DOHH2 (cell line): Measurements from ENCODE around the gene FARS2.

Source experiments
- H3F3A ChIP-seq: fragments of 200-600 bp; sonication (generic), shearing (Covaris generic); 2 replicates; pipeline ENCODE4 v1.6.0; 2016; ENCODE audit warnings: antibody characterized with exemption, mild to moderate bottlenecking; ENCODE audit not compliant: control insufficient read depth, insufficient read depth
- H3K27ac ChIP-seq: fragments of 200-600 bp; sonication (generic); 2 replicates; pipeline ENCODE4 v1.5.1; 2014; ENCODE audit warnings: low read depth, mild to moderate bottlenecking, low read length, moderate library complexity
- H3K27me3 ChIP-seq: fragments of 200-600 bp; sonication (generic); 2 replicates; pipeline ENCODE4 v1.6.1; 2014; ENCODE audit warnings: mild to moderate bottlenecking, low read length, mixed read lengths; ENCODE audit not compliant: control insufficient read depth
- H3K36me3 ChIP-seq: fragments of 200-600 bp; sonication (generic); 2 replicates; pipeline ENCODE4 v1.6.1; 2014; ENCODE audit warnings: mild to moderate bottlenecking, low read length, moderate library complexity, mixed read lengths; ENCODE audit not compliant: control insufficient read depth
- H3K4me1 ChIP-seq: fragments of 200-600 bp; sonication (generic); 2 replicates; pipeline ENCODE4 v1.6.1; 2014; ENCODE audit warnings: mild to moderate bottlenecking, low read length, mixed read lengths; ENCODE audit not compliant: control insufficient read depth
- H3K4me2 ChIP-seq: fragments of 200-600 bp; sonication (generic); 2 replicates; pipeline ENCODE4 v1.6.0; 2014; ENCODE audit warnings: mild to moderate bottlenecking, low read length, moderate library complexity
- H3K4me3 ChIP-seq: fragments of 200-600 bp; sonication (generic); 2 replicates; pipeline ENCODE4 v1.5.1; 2014; ENCODE audit warnings: mild to moderate bottlenecking, low read length, mixed read lengths
- H3K79me2 ChIP-seq: fragments of 200-600 bp; sonication (generic); 2 replicates; pipeline ENCODE4 v1.6.1; 2014; ENCODE audit warnings: mild to moderate bottlenecking, low read length, mixed read lengths; ENCODE audit not compliant: control insufficient read depth
- H3K9me2 ChIP-seq: fragments of 200-600 bp; sonication (generic); replicated peaks from 2 replicates; pipeline ENCODE4 v1.6.1; 2014; ENCODE audit warnings: mild to moderate bottlenecking, low read length, mixed read lengths; ENCODE audit not compliant: control insufficient read depth
- H3K9me3 ChIP-seq: fragments of 200-600 bp; sonication (generic); 2 replicates; pipeline ENCODE4 v1.6.1; 2014; ENCODE audit warnings: antibody characterized with exemption, low read length, mixed read lengths; ENCODE audit not compliant: control insufficient read depth, insufficient read depth
- H4K20me1 ChIP-seq: fragments of 200-600 bp; sonication (generic); 2 replicates; pipeline ENCODE4 v1.6.0; 2014; ENCODE audit warnings: low read depth, mild to moderate bottlenecking, antibody characterized with exemption, low read length, moderate library complexity; ENCODE audit not compliant: control insufficient read depth, insufficient read depth
- EZH2phosphoT487 ChIP-seq: fragments of 200-600 bp; sonication (generic); IDR thresholded peaks from 2 replicates; pipeline ENCODE4 v1.6.1; 2017; ENCODE audit warnings: borderline replicate concordance, mild to moderate bottlenecking, antibody characterized with exemption, low read length, moderate library complexity, mixed read lengths
- TF ChIP-seq, protein P1 (sequence below): fragments of 200-600 bp; sonication (generic); IDR thresholded peaks from one replicate; pipeline ENCODE4 v1.5.1; 2014; ENCODE audit warnings: antibody characterized with exemption, mild to moderate bottlenecking, low read depth, low read length; ENCODE audit not compliant: poor library complexity, severe bottlenecking

Gene FARS2

DNA sequence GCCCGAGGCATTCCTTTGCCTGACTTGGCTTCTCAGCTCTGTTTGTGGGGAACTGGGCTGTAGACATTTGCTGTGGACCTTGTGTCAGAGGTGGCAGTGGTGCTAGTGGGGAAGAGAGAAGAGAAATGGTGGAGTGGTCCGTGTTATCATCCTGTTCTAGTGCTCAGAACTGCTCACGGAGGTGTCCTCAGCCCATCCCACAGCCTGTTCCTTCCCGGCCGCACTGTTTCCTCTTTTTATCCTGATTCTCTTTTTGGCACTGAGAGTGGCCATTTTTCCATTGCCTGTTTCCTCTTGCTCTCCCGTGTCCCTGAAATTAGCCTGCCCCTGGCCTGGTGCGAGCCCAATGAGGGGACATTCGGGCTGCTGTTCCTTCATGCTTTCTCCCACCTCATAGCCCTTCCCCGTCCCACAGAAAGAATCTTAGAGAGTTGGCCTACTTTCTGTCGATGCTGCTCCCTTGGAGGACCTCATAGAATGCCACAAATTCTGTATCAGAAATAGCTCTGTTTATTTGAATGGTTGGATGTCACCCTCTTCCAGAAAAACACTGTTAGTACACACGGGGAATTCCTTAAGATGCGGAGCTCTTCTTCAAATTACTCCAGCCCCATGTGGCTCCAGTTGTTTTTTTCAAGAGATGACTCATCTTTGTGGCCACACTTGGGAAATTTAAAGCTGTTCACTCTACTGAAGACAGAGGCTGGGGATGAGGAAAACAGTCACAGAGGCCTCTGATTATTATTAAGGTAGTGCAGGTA is 26.1 kb downstream of the FARS2 start:
- Histone ChIP-seq H3K27ac (no peak overlapping the region), H3K4me1 (peaks cover 7% of the 10 kb centered on the region), H3K4me2 (no peak overlapping the region), H4K20me1 (peaks cover 8% of the 10 kb centered on the region; the same call in 1 of the 2 replicates), H3K4me3 (no peak overlapping the region), H3K9me3 (no peaks in the 10 kb centered on the region), H3K36me3 (no peaks in the 10 kb centered on the region), H3K9me2 (no peaks in the 10 kb centered on the region), H3K27me3 (no peaks in the 10 kb centered on the region), H3K79me2 (peaks cover 13% of the 10 kb centered on the region; the same call in 1 of the 2 replicates), H3F3A (no peaks in the 10 kb centered on the region)
- TF ChIP-seq EZH2phosphoT487, result no peak
- TF ChIP-seq, protein P1, sequence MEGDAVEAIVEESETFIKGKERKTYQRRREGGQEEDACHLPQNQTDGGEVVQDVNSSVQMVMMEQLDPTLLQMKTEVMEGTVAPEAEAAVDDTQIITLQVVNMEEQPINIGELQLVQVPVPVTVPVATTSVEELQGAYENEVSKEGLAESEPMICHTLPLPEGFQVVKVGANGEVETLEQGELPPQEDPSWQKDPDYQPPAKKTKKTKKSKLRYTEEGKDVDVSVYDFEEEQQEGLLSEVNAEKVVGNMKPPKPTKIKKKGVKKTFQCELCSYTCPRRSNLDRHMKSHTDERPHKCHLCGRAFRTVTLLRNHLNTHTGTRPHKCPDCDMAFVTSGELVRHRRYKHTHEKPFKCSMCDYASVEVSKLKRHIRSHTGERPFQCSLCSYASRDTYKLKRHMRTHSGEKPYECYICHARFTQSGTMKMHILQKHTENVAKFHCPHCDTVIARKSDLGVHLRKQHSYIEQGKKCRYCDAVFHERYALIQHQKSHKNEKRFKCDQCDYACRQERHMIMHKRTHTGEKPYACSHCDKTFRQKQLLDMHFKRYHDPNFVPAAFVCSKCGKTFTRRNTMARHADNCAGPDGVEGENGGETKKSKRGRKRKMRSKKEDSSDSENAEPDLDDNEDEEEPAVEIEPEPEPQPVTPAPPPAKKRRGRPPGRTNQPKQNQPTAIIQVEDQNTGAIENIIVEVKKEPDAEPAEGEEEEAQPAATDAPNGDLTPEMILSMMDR, result no peak

DNA sequence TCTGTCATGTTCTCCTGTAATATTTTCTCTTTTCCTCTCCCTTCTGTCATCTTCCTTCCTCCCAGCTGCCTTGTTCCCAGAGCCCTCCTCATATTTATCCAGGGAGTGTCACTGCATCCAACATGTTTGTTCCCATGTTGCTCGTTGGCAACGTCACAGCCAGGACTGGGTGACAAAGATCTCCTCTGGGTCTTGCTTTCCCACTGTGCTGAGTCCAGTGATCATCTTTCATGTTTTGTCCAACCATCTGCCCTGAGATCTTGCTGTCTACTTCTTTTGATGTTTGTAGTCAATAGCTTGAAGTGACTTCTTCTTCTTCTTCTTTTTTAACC is 26.6 kb downstream of the FARS2 start:
- Histone ChIP-seq H3K4me3 (no peak overlapping the region), H3K27ac (no peak overlapping the region)

DNA sequence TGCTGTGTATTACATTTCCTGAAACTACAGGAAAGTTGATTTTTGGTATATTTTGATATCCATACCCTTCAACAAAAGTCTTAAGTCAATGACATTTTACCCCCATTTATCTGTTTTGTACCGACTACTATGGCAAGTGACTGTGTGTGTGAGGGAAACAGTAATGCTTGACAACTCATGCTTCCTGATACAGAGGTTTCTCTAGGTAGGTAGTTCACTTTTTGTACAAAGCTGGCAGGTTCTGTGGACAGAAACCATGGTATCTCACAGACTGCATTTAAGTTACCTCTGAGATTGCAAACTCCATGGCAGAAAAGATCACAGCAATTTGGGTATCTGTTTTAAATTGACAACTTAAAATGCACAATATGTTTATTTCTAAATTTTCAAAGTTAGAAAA is 28.8 kb downstream of the FARS2 start:
- H3F3A ChIP-seq, result no peaks in the 10 kb centered on the region
- no peaks in the 10 kb centered on the region for H3K9me3 ChIP-seq
- H3K4me1 ChIP-seq, result peaks cover 16% of the 10 kb centered on the region
- H3K9me2 ChIP-seq, result no peaks in the 10 kb centered on the region
- H3K27ac ChIP-seq, result no peak overlapping the region
- H3K4me3 ChIP-seq, result no peak overlapping the region
- no peak overlapping the region for H3K4me2 ChIP-seq
- TF ChIP-seq, protein P1, result no peak
- TF ChIP-seq EZH2phosphoT487, result no peak
- no peaks in the 10 kb centered on the region for H3K27me3 ChIP-seq
- peaks cover 23% of the 10 kb centered on the region for H3K79me2 ChIP-seq
- 0 out of 2 replicates have a peak, but pooled peaks cover 3% of the 10 kb centered on the region for H4K20me1 ChIP-seq
- no peaks in the 10 kb centered on the region for H3K36me3 ChIP-seq

More for the DNA sequence above, 26.6 kb downstream of the FARS2 start:
- Histone ChIP-seq H3K9me2 (no peaks in the 10 kb centered on the region), H3K4me2 (no peak overlapping the region), H3K36me3 (no peaks in the 10 kb centered on the region), H3K4me1 (peaks cover 7% of the 10 kb centered on the region), H3K9me3 (no peaks in the 10 kb centered on the region), H4K20me1 (peaks cover 8% of the 10 kb centered on the region; the same call in 1 of the 2 replicates), H3K27me3 (no peaks in the 10 kb centered on the region), H3F3A (no peaks in the 10 kb centered on the region), H3K79me2 (peaks cover 15% of the 10 kb centered on the region)
- TF ChIP-seq, protein P1, result no peak
- no peak for TF ChIP-seq EZH2phosphoT487
